Natural killer cell (primary cell): ENCODE results near the gene BRD3. TPM values are rescaled to one million over a fixed set of nuclear protein-coding genes. Genes with fewer than 3 reads are reported as not detected.

Experiments
- ATAC-seq, 3 donors: fragments of 150-1000 bp in 2 of 3; fragments of 200-7000 bp in 1 of 3; cut with Tn5 transposase; 1 replicate in 1 of 3; 2 replicates in 2 of 3; pipeline ENCODE4 v1.10.0; 2021; ENCODE audit warnings: mild to moderate bottlenecking in 2 of 3, moderate library complexity in 2 of 3
- DNase-seq, 2 donors: peaks; one replicate each; pipeline versions ENCODE4 v3.0.0 to v3.0.0-alpha.2; 2013 to 2021; ENCODE audit warnings: mixed read lengths in 1 of 2
- H3K27ac ChIP-seq: one replicate; pipeline ENCODE4 v1.5.1; 2013; ENCODE audit warnings: mild to moderate bottlenecking, low read length
- H3K27me3 ChIP-seq: one replicate; pipeline ENCODE4 v1.6.1; 2013; ENCODE audit warnings: low read length; ENCODE audit not compliant: control insufficient read depth, insufficient read depth
- H3K36me3 ChIP-seq: one replicate; pipeline ENCODE4 v1.6.1; 2013; ENCODE audit warnings: low read length; ENCODE audit not compliant: control insufficient read depth, insufficient read depth
- H3K4me1 ChIP-seq: one replicate; pipeline ENCODE4 v1.6.1; 2013; ENCODE audit warnings: low read length; ENCODE audit not compliant: control insufficient read depth, insufficient read depth
- H3K4me3 ChIP-seq: one replicate; pipeline ENCODE4 v1.5.1; 2013; ENCODE audit warnings: low read length
- H3K9me3 ChIP-seq: one replicate; pipeline ENCODE4 v1.6.1; 2013; ENCODE audit warnings: low read length; ENCODE audit not compliant: control insufficient read depth, insufficient read depth
- H3K27ac Mint-ChIP-seq, 2 donors: one replicate each; pipeline ENCODE4 v1.8.0; 2022; ENCODE audit warnings: mild to moderate bottlenecking in 2 of 2, mixed read lengths in 2 of 2, moderate library complexity in 1 of 2
- H3K27me3 Mint-ChIP-seq, 2 donors: one replicate each; pipeline ENCODE4 v1.8.0; 2022; ENCODE audit warnings: low read depth in 2 of 2, mixed read lengths in 2 of 2
- H3K36me3 Mint-ChIP-seq: one replicate; pipeline ENCODE4 v1.8.0; 2022; ENCODE audit warnings: mixed read lengths
- H3K4me1 Mint-ChIP-seq, 2 donors: one replicate each; pipeline ENCODE4 v1.8.0; 2022; ENCODE audit warnings: mixed read lengths in 2 of 2
- H3K4me3 Mint-ChIP-seq: one replicate; pipeline ENCODE4 v1.8.0; 2022; ENCODE audit warnings: mild to moderate bottlenecking, moderate library complexity, mixed read lengths
- H3K9me3 Mint-ChIP-seq, 2 donors: one replicate each; pipeline ENCODE4 v1.8.0; 2022; ENCODE audit warnings: mixed read lengths in 2 of 2
- WGBS: methylation state at CpG from one replicate; pipeline ENCODE4 v1.1.7; 2013; ENCODE audit warnings: missing lambda C conversion rate; ENCODE audit not compliant: insufficient coverage; 5-methylcytosine and 5-hydroxymethylcytosine counted together
- intact Hi-C: fragments of 100-400 bp; cut with micrococcal nuclease; formaldehyde crosslinking; loops from one replicate; pipeline ENCODE4 v1.14.2; 2022
- total RNA-seq, 4 donors: library from RNA; stranded (reverse); fragments of 120-200 nt in 1 of 4; gene quantifications; one replicate each; pipeline versions ENCODE4 v1.2.3 to v1.2.4, GENCODE V29; 2013 to 2022
- TF ChIP-seq, protein P1 (sequence below): fragments of 200-600 bp; IDR thresholded peaks from one replicate; pipeline ENCODE4 v1.8.0; 2022; ENCODE audit warnings: antibody characterized with exemption

Gene BRD3
- total RNA-seq, 3 donors from 2014 or later (not counting 1 experiment from before 2014, with no cell fraction given), result 52.8 to 63.0 (median 52.8) TPM

DNA sequence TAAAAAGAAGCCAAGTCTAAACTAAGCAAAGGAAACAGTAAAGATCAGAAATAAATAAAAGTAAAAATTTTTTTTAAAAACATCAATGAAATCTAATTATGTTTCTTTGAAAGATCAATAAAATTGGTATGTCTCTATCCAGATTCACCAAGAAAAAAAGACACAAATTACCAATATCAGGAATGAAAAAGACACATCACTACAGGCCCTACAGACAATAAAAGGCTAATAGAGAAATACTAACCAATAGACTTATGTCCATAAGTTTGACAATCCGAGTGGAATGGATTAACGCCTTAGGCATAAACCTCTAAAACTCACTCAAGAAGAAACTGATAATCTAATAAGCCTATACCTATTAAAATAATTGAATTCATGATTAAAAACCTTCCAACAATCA, 30.2 kb downstream of the BRD3 start:
- H3K27ac Mint-ChIP-seq, result no peak overlapping the region
- H3K4me1 Mint-ChIP-seq, result peaks cover 0 to 10% of the 10 kb centered on the region in 2 donors
- TF ChIP-seq, protein P1, sequence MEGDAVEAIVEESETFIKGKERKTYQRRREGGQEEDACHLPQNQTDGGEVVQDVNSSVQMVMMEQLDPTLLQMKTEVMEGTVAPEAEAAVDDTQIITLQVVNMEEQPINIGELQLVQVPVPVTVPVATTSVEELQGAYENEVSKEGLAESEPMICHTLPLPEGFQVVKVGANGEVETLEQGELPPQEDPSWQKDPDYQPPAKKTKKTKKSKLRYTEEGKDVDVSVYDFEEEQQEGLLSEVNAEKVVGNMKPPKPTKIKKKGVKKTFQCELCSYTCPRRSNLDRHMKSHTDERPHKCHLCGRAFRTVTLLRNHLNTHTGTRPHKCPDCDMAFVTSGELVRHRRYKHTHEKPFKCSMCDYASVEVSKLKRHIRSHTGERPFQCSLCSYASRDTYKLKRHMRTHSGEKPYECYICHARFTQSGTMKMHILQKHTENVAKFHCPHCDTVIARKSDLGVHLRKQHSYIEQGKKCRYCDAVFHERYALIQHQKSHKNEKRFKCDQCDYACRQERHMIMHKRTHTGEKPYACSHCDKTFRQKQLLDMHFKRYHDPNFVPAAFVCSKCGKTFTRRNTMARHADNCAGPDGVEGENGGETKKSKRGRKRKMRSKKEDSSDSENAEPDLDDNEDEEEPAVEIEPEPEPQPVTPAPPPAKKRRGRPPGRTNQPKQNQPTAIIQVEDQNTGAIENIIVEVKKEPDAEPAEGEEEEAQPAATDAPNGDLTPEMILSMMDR, result no peak
- ATAC-seq, result no peak
- peaks cover 57% of the 10 kb centered on the region for H3K36me3 ChIP-seq
- H3K27ac ChIP-seq, result no peak overlapping the region
- intact Hi-C loops, result no loop called here
- no peaks in the 10 kb centered on the region for H3K9me3 ChIP-seq
- WGBS, result 100% methylated on average over 2 of the region's 2 CpGs
- no peaks in the 10 kb centered on the region for H3K9me3 Mint-ChIP-seq
- DNase-seq, result no peak
- no peak overlapping the region for H3K4me3 ChIP-seq
- H3K27me3 ChIP-seq, result no peaks in the 10 kb centered on the region
- H3K4me1 ChIP-seq, result no peaks in the 10 kb centered on the region
- peaks cover 13% of the 10 kb centered on the region for H3K36me3 Mint-ChIP-seq
- no peak overlapping the region for H3K4me3 Mint-ChIP-seq
- no peaks in the 10 kb centered on the region for H3K27me3 Mint-ChIP-seq

- Mint-ChIP-seq H3K4me3 (no peak overlapping the region), H3K9me3 (no peaks in the 10 kb centered on the region), H3K27me3 (no peaks in the 10 kb centered on the region), H3K4me1 (peaks cover 0 to 10% of the 10 kb centered on the region in 2 donors), H3K27ac (no peak overlapping the region), H3K36me3 (peaks cover 13% of the 10 kb centered on the region)
- WGBS, result 96% methylated on average over 16 of the region's 16 CpGs
- Histone ChIP-seq H3K4me3 (no peak overlapping the region), H3K27me3 (no peaks in the 10 kb centered on the region), H3K27ac (no peak overlapping the region), H3K4me1 (no peaks in the 10 kb centered on the region), H3K36me3 (peaks cover 49% of the 10 kb centered on the region), H3K9me3 (no peaks in the 10 kb centered on the region)
- ATAC-seq (no peak), DNase-seq (no peak)
- intact Hi-C loops, result no loop called here
- TF ChIP-seq, protein P1, result no peak
Measured at GRCh38 chr9:134036130-134036529, 31.7 kb downstream of the BRD3 start.

- peaks cover 13% of the 10 kb centered on the region for H3K36me3 Mint-ChIP-seq
Measured at GRCh38 chr9:134035041-134036039, 32.5 kb downstream of the BRD3 start.

More at GRCh38 chr9:134035041-134036039, 32.5 kb downstream of the BRD3 start:
- 98% methylated on average over 28 of the region's 28 CpGs for WGBS
- no peak overlapping the region for H3K4me3 Mint-ChIP-seq
- H3K27me3 Mint-ChIP-seq, result no peaks in the 10 kb centered on the region
- H3K27me3 ChIP-seq, result no peaks in the 10 kb centered on the region
- ATAC-seq (no peak), DNase-seq (no peak)
- H3K27ac ChIP-seq, result no peak overlapping the region
- no peaks in the 10 kb centered on the region for H3K9me3 Mint-ChIP-seq
- peaks cover 0 to 10% of the 10 kb centered on the region in 2 donors for H3K4me1 Mint-ChIP-seq
- H3K36me3 ChIP-seq, result peaks cover 49% of the 10 kb centered on the region
- no peak overlapping the region for H3K27ac Mint-ChIP-seq
- TF ChIP-seq, protein P1, result no peak
- H3K4me1 ChIP-seq, result no peaks in the 10 kb centered on the region
- H3K9me3 ChIP-seq, result no peaks in the 10 kb centered on the region
- H3K4me3 ChIP-seq, result no peak overlapping the region
- intact Hi-C loops, result no loop called here
